ENCODE data around the gene RAB35.

Gene RAB35

DNA sequence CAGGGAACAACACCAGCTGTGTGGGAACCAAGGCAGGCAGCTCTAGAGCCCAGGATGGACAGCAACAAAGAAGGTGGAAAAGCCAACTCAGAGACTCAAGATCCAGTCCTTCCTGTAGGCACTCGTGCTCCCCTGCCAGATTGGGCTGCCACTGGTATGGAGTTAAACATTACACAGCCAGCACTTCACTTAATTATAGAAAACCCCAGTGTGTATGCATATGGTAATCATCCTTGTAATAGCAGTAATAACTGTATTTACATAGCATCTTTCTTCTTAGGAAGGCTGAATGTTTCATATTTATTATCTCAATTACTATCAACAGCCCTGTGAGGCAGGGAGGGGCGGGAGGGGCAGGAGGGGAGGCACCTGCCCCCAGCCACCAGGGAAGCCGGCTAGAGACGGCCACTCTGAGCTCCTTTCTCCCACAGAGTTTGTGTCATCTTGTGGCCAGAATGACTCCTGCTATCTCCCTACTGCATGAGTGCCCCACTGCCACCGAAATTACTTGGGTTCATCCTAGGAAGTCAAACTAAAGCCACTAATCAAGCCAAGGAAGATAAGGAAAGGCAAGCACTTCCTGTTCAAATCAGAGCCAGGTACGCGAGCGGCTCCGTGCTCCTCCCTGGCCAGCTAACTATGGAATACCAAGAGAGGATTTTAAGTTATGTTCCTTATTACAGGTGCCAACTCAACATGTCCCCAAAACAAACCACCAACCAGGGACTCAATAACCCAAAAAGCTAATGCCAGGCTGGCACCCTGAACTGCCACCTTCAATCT, 15.7 kb upstream of the RAB35 start:
- DNase-seq = no peak

DNA sequence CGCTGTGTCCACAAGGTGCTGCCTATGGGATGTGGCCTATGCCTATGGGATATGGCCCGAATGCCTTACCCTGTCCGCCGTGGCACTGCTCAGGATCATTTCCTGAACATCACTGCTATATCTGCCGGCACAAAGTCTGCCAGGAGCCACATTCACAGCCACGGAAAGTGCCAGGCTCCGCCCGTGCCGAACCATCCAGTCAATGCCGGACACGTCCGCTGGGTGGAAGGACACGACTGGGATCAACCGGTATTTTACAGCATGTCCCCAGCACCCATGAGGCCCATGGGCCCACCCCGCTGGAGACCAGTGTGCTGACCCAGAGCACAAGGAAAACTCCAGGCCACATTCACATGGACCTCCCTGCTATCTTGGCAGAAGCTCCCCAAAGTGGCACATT, 14.6 kb upstream of the RAB35 start:
- no peak for DNase-seq

DNA sequence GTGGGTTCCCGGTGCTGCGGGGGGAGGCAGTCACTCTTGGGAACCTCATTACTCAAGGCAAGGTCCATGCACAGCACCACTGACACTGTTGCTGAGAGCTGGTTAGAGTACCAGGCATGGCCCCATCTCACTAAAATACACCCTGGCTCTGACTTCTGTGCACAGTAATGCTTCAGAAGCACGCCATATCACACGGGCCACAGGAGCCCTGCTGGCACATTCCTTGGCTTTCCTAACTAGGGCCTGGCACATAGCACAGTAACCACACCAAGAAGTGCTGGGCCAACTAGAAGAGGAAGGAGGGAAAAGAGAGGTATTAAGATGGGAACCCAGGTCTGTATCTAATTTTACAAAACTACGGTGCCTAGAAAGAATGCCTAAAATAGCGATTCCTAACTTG, 13.5 kb upstream of the RAB35 start:
- DNase-seq = no peak

DNA sequence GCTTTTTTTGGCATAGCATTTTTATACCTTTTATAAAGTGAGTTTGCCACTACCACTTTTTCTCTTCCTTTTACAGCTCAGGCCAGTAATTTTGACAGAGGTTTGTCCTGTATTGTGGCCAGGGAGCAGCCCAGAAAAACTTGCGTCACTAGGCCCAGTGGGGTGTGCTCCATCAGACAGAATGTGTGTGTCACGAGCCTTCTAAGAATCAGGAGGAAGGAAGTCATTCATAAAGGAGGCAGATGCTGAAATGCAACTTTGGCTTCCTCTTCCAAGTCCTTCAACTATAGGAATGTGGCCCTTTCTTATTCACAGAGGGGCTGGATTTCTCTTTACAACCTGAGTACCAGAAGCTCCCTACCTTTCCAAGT, 10.1 kb upstream of the RAB35 start:
- DNase-seq = peak; percentile 48

DNA sequence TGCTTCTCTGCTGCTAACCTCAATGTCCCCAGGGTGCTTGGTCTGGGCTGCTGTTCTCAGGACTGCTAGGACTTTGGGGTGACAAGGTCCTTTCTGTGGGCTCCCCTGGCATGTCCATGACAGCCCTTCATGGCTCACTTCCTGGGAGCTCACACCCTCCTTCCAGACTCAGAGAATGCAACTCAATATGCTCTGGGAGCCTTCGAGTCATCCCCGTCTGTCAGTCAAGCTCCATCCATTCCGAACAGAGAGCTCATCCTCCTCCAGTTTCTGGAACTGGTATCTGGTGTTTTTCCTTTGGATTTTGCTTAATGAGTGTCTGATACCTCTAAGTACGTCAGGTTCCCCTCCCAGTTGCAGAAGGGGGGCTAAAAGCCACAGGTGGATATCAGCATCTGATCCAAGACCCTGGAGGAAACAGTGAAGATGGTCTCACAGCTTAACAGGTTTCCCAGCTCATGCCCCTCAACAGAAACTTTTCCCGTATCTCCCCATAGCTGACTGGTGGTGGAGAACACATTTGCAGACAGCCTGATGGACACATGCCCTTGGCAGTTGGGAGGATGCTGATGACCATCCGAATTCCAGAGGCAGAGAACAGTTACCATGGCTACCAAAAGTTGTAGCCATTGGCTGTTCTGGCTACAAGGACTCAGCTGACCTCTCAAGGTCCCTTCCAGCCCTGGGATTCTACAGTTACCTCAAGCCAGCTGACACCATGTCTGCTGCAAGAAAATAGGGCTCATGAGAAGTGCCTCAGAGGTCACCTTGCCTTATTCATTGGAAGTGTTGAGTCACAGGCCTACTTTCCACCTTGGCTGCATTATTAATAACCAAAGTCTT, 9.5 kb upstream of the RAB35 start:
- DNase-seq = no peak

DNA sequence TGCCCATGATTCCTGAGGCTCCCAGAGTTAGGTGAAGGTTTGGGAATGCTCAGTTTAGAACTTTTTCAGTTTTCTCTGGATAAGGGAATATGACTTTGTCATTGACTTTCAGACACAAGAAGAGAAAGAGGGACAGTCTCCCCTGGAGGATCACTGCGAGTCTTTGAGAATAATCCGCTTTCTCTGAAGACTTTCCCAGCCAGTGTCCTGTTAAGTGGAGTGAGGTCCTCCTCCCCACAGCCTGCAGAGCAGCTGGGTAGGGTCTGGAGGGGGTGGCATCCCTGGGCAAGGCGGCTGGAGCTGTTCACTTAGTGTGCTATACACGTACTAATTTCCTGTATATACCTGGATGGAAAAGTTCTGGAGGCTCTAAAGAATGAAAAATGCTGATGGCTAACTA, 8.5 kb upstream of the RAB35 start:
- no peak for DNase-seq

DNA sequence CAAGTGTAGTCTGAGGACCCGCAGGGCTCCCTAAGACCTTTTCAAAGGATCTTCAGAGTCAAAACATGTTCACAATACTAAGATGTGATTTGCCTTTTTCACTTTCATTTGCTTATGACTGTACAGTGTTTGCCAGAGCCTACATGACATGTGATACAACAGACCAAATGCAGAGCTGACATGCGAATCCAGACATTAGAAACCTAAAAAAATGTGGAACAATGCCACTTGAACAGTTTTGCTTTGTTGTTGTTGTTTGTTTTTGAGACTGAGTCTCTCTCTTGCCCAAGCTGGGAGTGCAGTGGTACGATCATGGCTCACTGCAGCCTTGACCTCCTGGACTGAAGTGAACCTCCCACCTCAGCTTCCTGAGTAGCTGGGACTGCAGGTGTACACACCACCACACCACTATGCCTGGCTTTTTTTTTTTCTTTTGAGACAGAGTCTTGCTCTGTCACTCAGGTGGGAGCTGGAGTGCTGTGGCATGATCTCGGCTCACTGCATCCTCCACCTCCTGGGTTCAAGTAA, 5.3 kb upstream of the RAB35 start:
- DNase-seq = no peak

DNA sequence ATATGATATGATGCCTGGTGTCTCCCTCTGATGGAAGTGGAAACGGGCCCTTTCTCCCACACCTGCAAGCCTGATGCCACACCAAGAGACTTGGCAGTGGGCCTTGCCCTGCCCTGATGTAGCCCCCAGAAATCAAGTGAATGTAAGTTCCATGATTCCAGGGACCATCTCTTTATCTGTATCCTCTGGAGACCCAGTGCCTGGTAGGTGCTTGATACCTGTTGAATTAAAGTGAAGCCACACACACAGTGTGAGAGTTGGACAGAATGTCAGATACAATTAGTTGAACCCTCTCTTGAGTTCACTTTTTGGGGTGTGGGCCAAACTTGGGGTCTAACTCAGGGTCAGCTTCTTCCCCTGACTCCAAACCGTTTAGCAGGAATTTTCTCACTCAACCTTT, 4.8 kb upstream of the RAB35 start:
- DNase-seq = no peak

DNA sequence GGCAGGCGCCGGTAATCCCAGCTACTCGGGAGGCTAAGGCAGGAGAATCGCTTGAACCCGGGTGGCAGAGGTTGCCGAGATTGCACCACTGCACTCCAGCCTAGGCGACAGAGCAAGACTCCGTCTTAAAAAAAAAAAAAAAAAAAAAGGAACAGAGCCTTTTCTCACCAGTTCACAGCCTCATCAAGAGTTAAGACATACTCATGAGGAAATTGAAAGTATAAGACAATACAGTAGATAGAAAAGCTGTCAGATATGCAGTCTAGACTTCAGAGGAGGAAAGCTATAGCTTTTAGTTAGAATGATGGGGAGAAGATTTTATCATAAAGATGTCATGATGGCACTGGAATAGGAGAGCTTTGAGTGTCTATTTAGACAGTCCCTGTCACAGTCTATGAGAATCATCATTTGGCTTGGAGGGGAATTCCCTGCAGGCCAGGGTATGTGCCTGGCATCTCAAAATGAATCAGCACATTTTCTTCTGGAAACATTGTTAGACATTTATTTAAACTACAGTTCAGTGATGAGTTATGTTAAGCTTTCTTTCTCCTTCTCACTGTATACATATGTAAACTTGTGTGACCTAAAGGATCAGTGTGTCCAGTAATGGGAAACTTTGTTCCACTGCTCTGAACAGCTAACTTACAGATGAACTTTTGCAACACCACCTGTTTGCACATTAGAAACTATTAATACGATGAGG, 2.9 kb upstream of the RAB35 start:
- no peak for DNase-seq

DNA sequence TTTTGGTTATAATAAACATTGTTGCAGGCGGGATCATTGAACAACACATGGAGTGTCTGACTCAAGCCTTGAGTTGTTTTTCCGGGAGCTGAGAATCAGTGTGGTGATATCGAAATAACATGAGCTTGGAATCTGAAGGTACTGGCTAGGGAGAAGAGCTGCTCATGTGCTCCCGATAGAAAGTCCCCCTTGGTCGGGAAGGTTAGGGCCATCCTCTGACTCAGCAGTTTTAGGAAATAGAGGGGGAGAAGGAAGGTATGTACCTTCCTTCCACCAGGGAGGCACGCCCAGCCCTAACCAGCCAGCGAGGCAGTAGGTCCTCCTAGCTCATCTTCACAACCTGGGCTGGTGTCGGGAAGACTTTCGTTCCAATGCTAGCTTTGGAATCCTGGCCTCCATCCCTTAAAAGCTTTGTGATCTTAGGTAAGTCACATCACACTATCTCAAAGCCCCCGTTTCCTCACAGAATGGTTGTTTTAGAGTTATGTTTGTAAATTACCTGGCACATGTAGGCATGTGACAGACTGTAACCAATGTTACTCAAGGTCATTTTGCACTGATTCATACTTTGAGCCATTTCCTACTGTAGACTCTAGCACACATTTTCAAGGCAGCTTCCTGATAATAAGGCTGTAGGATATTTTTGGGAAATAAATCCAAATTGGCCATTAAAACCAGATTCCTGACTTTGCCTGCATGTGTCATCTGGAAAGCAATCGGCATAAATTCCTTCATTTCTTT, 1.9 kb upstream of the RAB35 start:
- DNase-seq = no peak

DNA sequence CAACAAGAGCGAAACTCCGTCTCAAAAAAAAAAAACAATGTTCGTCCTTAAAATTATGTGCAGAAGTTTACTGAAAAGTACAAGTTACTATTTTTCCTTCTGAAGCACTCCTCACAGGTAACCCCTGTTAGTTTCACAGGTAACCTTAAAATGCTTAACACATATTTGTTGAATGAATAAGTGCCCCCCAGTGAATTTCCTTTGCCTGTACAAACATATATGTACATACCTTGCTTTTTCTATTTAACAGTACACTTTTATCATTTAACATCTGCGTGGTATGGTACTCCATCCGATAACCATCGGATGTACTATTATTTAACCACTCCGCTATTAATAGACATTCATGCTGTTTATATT, 1.4 kb upstream of the RAB35 start:
- no peak for DNase-seq

DNA sequence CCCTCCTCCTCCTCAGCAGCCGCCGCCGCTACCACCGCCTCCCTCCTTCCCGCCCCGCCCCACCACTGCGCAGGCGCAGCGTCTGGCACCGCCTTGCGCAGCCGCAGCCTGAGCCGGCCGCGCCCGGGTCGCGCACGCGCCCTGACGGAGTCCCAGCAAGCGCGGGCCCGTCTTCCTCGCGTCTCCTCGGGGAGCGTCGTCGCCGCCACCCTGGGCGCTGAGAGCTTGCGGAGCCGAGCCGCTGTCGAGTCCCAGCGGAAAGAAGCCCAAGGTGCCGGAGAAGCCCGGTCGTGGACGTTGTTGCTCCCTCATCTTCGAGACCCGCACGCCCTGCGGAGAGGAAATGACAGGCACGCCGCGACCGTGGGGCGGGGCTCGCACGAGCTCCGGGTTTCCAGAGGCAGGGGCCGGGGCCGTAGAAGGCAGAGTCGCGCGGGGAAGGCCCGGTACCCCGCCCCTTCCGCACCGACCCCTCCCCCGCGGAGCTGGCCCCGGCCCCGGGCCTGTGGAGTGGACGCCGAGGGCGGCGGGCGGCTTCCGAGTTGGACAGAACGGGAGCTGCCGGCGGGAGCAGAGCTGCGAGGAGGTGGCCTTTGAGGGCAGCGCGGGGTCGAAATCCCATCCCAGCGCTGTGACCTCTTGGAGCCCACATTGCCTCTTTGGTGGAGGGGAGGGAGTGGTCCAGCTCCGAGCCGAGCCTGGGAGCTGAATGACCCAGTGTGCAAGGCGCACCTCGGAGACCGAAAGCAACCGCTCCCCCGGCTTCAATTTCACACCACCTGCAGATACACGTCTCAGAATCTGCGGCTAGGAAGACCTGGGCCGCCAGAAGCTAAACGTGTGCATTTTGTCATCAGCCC, 469 bp upstream of the RAB35 start:
- peak; percentile 95 for DNase-seq

DNA sequence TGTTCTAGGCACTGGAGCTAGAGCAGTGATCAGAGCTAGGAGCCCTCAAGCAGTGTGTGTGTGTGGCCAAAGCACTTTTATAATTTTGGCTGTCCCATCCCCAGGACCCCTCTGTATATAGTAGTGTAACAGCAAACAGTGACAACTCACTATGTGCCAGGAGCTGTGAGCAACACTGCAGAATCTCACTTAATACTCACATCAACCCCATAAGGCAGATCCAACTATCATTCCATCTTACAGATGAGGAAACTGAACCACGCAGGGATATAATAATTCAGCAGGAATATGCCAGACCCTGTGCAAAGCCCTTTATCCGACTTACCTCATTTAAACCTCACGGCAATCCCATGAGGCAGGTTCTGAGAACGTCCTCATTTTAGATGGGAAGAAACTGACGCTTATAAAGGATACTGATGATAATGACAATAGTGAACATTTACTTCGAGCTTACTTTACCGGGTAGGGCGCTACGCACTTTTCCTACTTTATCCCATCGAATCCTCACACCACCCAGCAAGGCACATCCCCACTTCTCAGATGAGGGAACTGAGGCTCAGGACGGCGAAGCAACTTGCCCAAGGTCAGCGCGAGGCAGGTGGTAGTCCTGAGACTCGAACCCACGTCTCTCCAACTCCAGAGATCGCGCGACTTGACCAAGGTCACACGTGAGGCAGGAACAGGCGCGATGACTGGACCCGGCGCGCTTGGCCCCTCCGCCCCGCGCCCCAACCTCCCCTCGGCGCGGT, 687 bp downstream of the RAB35 start:
- DNase-seq = no peak

DNA sequence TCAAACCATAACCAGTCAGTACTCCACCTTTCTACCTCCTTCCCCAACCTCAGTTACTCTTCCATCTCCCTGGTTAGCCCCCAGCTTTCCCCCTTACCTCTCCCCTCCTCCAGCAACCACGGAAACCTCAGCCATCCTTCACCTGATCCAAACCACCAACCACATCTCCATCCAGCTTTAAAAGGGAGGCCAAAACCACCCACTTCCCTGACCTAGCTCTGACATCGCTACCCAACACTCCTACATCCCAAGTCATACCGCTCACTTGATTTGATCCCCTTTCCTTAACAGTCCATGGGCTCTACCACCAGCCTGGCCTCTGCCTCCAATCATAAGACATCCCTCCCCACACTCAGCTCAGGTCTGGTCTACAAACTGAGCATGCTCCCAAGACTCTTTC, 1.5 kb downstream of the RAB35 start:
- DNase-seq = no peak

DNA sequence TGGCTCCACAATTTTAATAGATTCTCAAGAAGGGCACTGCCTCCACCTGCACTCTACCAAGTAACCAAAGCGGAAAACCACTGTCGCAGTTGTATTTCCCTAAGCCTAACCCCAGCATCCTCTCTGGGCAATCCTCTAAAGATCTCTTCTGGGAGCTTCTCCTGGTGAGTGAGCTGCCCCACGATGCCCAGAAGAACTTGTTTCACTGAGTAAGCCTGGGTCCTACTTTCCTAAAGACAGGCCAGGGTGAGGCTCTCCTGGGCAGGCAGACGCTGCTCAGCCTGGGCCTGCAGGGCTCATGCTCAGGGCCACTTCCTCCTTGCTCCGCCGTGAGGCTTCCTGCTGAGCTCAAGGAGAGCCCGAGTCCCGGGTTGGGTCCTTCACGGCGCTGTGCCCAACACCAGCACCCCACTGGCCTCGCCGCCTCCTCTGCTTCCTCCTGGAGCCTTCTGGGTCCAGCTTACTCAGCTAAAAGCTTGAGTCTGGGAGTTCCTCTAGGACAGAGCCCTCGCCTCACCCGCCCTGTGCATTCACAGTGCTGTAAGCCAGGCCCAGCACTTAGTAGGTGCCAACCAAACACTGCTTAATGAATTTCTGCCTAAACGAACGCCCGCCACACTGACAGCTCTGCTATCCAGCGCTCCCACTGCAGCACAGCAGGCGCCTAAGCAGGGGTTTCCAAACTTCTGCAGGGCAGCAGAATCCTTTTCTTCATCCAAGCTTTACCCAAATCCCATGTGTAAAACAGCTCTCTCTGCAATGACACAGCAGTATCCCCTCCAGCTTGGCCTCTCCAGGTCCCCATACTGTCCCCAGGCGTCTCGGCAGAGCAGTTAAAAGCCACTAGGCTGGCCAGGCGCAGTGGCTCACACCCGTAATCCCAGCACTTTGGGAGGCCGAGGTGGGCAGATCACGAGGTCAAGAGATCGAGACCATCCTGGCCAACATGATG, 5.7 kb downstream of the RAB35 start:
- peak; percentile 65 for DNase-seq

DNA sequence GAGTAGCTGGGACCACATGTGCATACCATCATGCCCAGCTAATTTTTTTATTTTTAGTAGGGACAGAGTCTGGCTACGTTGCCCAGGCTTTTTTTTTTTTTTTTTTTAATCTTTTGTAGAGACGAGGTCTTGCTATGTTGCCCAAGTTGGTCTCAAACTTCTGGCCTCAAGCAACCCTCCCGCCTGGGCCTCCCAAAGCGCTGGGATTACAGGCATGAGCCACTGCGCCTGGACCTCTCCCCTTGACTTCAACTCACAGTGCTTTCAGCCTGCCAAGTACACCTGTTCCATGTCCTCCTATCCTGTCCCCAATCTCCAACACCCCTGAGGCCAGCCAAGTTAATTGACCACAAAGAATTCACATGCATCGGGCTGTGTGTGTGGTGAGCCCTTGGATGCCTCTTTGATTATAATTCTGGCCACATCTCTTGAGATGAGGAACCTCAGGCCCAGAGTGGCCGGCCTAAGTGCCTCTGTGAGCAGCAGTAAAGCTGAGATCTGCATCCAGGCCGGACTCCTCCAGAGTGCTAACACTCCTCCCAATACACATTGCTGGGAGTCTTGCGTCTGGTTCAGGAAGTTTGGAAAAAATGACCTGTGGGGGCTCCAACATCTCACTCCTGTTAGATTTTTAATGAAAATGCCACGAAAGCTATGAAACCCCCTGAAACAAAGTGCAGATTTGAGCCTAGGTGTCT, 6.8 kb downstream of the RAB35 start:
- DNase-seq = no peak

DNA sequence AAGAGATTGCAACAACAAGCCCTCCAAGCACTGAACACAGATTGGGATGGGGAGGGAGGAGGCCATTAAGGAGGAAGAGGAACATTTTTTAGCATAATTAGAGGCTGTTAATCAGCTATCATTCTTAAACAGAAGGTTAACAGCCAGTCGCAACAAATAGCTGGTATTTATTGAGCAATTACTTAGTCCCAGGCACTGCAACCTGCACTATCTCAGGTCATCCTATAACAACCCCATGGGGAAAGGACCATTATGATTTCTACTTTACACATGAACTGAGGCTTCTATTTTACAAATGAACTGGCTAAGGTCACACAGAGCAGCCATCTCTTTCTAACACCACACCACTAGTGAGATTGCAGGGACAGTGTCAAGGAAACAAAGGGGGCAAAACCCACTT, 10.4 kb downstream of the RAB35 start:
- no peak for DNase-seq

DNA sequence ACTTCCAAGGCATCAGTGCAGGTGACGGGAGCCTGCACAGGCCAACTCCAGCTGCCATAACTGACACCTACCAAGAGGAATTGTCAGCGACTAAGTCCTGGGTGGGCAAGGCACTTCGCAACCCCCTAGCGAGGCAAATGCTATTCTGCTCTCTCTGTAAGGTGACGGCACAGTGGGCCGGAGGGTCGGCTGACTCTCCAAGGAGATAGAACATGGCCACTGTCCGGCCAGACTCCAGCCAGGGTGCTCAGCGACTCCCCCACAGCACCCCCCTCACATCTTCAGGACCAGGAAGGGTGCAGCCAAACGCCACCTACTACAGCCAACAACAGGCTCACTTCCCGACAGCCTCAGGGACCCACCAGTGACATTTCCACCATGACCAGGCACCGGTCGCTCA, 13.2 kb downstream of the RAB35 start:
- no peak for DNase-seq

DNA sequence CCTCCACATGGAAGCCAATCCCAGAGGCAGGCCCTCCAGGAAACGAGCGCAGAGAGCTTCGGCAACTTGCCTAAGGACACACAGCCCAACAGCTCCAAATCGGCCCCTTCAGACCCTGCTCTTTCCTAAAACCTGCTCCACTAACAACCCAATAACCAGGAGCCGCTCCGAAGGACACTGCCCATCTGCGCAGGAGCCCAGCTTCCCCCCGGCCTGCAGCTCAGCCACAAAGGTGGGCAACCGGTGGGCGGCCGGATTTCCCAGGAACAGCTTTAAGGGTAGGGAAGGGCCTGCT, 13.6 kb downstream of the RAB35 start:
- DNase-seq = no peak

All from CD4-positive, alpha-beta T cell treated with Interferon gamma for 1 hour (primary cell).